ENCODE measurements around the gene SLC5A3.

- TF ChIP-seq GATA2 (IDR thresholded peaks at IDR 0.05; ENCODE audit: low read depth, low read length) (no peak), GATA3 (IDR thresholded peaks at IDR 0.05; ENCODE audit: low read depth, low read length) (no peak)
Measured at GRCh38 chr21:34116569-34116968, 43.2 kb downstream of the SLC5A3 start.
